BLaER1 treated with 17β-estradiol and CSF1 and Interleukin-3, amounts not matched to agents 10 nM and 100 nM (cell line): ENCODE measurements around the gene TM4SF1.

ENCODE experiments used
- H3K27ac ChIP-seq, 11 experiments: shearing (Covaris generic); formaldehyde crosslinking; 2 replicates each; pipeline ENCODE4 v1.8.1; 2022
- H3K27me3 ChIP-seq, 11 experiments: shearing (Covaris generic); formaldehyde crosslinking; 2 replicates each; pipeline ENCODE4 v1.8.1; 2022
- H3K36me3 ChIP-seq, 11 experiments: shearing (Covaris generic); formaldehyde crosslinking; 2 replicates each; pipeline ENCODE4 v1.8.1; 2022
- H3K4me1 ChIP-seq, 10 experiments: shearing (Covaris generic); formaldehyde crosslinking; 2 replicates each; pipeline ENCODE4 v1.8.1; 2022
- H3K4me2 ChIP-seq, 11 experiments: shearing (Covaris generic); formaldehyde crosslinking; 2 replicates each; pipeline ENCODE4 v1.8.1; 2022
- H3K4me3 ChIP-seq, 10 experiments: shearing (Covaris generic); formaldehyde crosslinking; 2 replicates each; pipeline ENCODE4 v1.8.1; 2022
- H3K9ac ChIP-seq, 11 experiments: shearing (Covaris generic); formaldehyde crosslinking; 2 replicates each; pipeline ENCODE4 v1.8.1; 2022
- H3K9me3 ChIP-seq, 11 experiments: shearing (Covaris generic); formaldehyde crosslinking; replicated peaks in 1 of 11; 2 replicates each; pipeline ENCODE4 v1.8.1; 2022
- H4K20me1 ChIP-seq, 11 experiments: shearing (Covaris generic); formaldehyde crosslinking; 2 replicates each; pipeline ENCODE4 v1.8.1; 2022
- Cebpa-rat ChIP-seq, 11 experiments: shearing (Covaris generic); IDR thresholded peaks; 2 replicates each; pipeline ENCODE4 v1.8.1; 2022

TM4SF1 gene

DNA sequence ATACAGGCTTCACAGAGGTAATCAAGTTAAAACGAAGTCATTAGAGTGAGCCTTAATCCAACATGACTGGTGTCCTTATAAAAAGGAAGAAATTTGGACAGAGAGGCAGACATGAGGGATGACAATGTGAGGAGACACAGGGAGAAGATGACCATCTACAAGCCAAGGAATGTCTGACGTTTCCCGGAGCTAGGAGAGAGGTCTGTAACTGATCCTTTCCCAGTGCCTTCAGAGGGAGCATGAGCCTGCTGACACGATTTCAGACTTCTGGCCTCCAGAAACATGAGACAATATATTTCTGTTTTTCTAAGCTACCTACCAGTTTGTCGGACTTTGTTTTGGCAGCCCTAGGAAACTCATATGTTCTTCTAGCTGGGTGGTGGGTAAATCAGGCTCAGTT lies 15.1 kb downstream of the TM4SF1 start:
- no peak overlapping the region for H3K27ac ChIP-seq
- no peak overlapping the region for H3K9ac ChIP-seq
- H3K4me3 ChIP-seq = no peak overlapping the region
- no peak for TF ChIP-seq Cebpa-rat (IDR thresholded peaks at IDR 0.05)
- H3K4me1 ChIP-seq = peaks cover 0 to 6% (median 0%) of the 10 kb centered on the region in 10 experiments; a peak in 4 of 20 replicates
- H4K20me1 ChIP-seq = no peaks in the 10 kb centered on the region
- no peak overlapping the region for H3K4me2 ChIP-seq
- no peaks in the 10 kb centered on the region for H3K27me3 ChIP-seq
- H3K36me3 ChIP-seq = no peaks in the 10 kb centered on the region
- no peaks in the 10 kb centered on the region for H3K9me3 ChIP-seq

DNA sequence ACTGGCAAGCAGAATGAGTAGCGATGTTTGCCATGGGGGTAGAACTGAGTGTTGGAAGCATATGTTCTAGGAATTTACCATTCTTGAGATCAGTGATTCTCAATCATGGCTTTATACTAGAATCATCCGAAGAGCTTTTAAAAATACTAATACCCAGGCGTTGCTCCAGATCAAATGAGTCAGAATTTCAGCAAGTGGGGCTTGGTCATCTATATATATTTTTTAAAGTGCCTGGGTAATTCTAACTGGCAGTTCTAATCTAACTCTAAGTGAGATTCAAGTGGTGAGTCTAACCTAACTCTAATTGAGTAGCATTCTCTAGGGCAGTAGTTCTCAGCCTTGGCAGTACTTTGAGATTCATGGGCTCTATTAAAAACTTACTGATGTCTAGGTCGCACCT lies 20.8 kb downstream of the TM4SF1 start:
- H3K27me3 ChIP-seq = no peaks in the 10 kb centered on the region
- no peaks in the 10 kb centered on the region for H3K4me1 ChIP-seq
- no peak overlapping the region for H3K4me2 ChIP-seq

GRCh38 chr3:149356044-149356592 lies 21.3 kb downstream of the TM4SF1 start:
- no peak for TF ChIP-seq Cebpa-rat (IDR thresholded peaks at IDR 0.05)
- Histone ChIP-seq H3K4me2 (no peak overlapping the region), H3K4me3 (no peak overlapping the region), H3K36me3 (no peaks in the 10 kb centered on the region), H3K9ac (no peak overlapping the region), H3K27ac (no peak overlapping the region), H3K27me3 (no peaks in the 10 kb centered on the region), H3K4me1 (no peaks in the 10 kb centered on the region), H4K20me1 (no peaks in the 10 kb centered on the region), H3K9me3 (peaks cover 0 to 6% (median 0%) of the 10 kb centered on the region in 11 experiments; a peak in 7 of 22 replicates)

More for the DNA sequence above, 20.8 kb downstream of the TM4SF1 start:
- Histone ChIP-seq H3K9ac (no peak overlapping the region), H3K36me3 (no peaks in the 10 kb centered on the region), H3K4me3 (no peak overlapping the region), H3K9me3 (peaks cover 0 to 6% (median 0%) of the 10 kb centered on the region in 11 experiments; a peak in 7 of 22 replicates), H3K27ac (no peak overlapping the region), H4K20me1 (no peaks in the 10 kb centered on the region)
- no peak for TF ChIP-seq Cebpa-rat (IDR thresholded peaks at IDR 0.05)

DNA sequence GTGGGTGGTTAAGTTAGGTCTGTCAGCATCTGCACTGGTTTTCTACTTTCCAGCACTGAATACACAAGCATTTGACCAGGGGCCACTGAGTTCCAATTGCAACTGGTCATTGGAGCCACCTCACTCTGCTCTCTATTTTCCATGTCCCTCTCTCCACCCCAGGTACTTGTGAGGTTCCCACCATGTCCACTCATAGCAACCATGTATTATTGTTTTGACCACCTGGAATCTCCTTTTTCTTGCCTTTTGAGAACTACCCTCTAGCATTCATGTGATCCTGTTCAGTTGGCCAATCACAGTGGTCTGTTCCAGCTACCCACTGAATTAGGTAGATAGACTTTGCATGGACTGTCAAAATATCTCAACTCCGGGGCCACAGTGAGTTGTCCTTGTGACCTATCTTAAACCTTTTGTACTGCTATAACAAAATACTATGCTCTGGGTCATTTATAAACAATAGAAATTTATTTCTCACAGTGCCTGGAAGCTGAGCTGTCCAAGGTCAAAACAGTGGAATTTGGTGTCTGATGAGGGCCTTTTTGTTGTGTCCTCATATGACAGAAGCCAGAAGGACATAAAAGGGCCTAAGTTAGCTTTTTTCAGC lies 23.8 kb downstream of the TM4SF1 start:
- Histone ChIP-seq H3K27me3 (no peaks in the 10 kb centered on the region), H4K20me1 (no peaks in the 10 kb centered on the region), H3K4me1 (no peaks in the 10 kb centered on the region), H3K9ac (no peak overlapping the region), H3K4me2 (no peak overlapping the region), H3K27ac (no peak overlapping the region), H3K4me3 (no peak overlapping the region), H3K9me3 (peaks cover 0 to 6% (median 0%) of the 10 kb centered on the region in 11 experiments; a peak in 7 of 22 replicates), H3K36me3 (no peaks in the 10 kb centered on the region)
- TF ChIP-seq Cebpa-rat (IDR thresholded peaks at IDR 0.05) = no peak

GRCh38 chr3:149352556-149352955 lies 24.9 kb downstream of the TM4SF1 start:
- Histone ChIP-seq H4K20me1 (no peaks in the 10 kb centered on the region), H3K9ac (no peak overlapping the region), H3K27ac (no peak overlapping the region), H3K9me3 (peaks cover 0 to 6% (median 0%) of the 10 kb centered on the region in 11 experiments; a peak in 7 of 22 replicates), H3K4me3 (no peak overlapping the region), H3K4me2 (no peak overlapping the region), H3K4me1 (no peaks in the 10 kb centered on the region), H3K27me3 (no peaks in the 10 kb centered on the region), H3K36me3 (no peaks in the 10 kb centered on the region)
- no peak for TF ChIP-seq Cebpa-rat (IDR thresholded peaks at IDR 0.05)

- Histone ChIP-seq H3K27me3 (no peaks in the 10 kb centered on the region), H3K4me1 (peaks cover 21 to 54% (median 48%) of the 10 kb centered on the region in 10 experiments), H4K20me1 (no peaks in the 10 kb centered on the region), H3K27ac (peak overlapping the region in 2 of 11 experiments; percentile 80 to 86; a peak in 2 of 22 replicates), H3K4me2 (peak overlapping the region in 5 of 11 experiments; percentile 21 to 91 (median 80); a peak in 6 of 22 replicates), H3K36me3 (no peaks in the 10 kb centered on the region), H3K4me3 (no peak overlapping the region), H3K9me3 (0 out of 22 replicates have a peak, but pooled peaks cover 0 to 2% (median 0%) of the 10 kb centered on the region in 11 experiments), H3K9ac (no peak overlapping the region)
- TF ChIP-seq Cebpa-rat (IDR thresholded peaks at IDR 0.05) = no peak
These were observed 33.5 kb downstream of the TM4SF1 start for GRCh38 chr3:149343951-149344350.

DNA sequence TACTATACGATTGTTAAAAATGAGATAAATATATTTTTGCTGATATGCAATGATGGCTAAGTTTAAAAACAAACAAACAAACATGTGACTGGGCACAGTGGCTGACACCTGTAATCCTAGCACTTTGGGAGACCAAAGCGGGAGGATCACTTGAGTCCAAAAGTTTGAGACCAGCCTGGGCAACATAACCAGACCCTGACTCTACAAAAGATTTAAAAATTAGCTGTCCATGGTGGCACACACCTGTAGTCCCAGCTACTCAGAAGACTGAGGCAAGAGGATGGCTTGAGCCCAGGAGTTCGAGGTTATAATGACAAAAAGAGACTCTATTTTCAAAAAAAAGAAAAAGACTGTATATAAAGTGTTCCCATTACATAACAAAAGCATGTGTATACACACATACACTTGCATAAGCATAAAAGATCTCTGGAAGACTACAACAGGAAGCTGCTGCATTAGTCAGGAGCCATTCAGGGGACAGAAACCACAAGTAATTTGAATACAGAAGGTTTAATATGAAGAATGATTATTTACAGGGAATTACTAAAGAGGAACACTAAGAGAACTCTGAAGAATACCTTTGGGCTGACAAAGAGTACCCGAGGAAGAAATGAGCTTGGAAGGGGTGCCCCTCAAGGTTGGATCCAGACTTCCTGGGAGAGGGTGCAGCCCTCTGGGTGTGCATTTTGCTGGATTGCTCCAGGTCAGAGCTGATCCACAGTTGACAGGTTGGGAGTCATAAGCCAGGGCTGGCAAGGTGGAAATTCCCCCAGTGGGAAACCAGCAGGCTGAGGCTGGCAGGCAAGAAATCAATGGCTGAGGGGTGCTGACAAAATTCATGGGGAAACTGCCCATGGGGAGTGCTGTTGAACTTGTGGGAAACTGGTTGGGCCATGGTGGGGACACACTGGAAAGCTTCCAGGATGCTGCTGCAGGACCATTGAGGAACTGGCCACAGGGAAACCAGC lies 34.8 kb downstream of the TM4SF1 start:
- H3K4me2 ChIP-seq = peak overlapping the region in 10 of 11 experiments; percentile 18 to 91 (median 70); a peak in 19 of 22 replicates
- H3K4me3 ChIP-seq = peak overlapping the region in 2 of 10 experiments; percentile 20 to 36; a peak in 3 of 20 replicates
- no peaks in the 10 kb centered on the region for H3K27me3 ChIP-seq
- H3K4me1 ChIP-seq = peaks cover 21 to 60% (median 48%) of the 10 kb centered on the region in 10 experiments
- 0 out of 22 replicates have a peak, but pooled peaks cover 0 to 5% (median 0%) of the 10 kb centered on the region in 11 experiments for H3K9me3 ChIP-seq
- no peak for TF ChIP-seq Cebpa-rat (IDR thresholded peaks at IDR 0.05)
- peak overlapping the region in 4 of 11 experiments; percentile 12 to 59 (median 42); a peak in 3 of 22 replicates for H3K9ac ChIP-seq
- H4K20me1 ChIP-seq = no peaks in the 10 kb centered on the region
- peak overlapping the region in 8 of 11 experiments; percentile 42 to 86 (median 67); a peak in 17 of 22 replicates for H3K27ac ChIP-seq
- H3K36me3 ChIP-seq = no peaks in the 10 kb centered on the region

DNA sequence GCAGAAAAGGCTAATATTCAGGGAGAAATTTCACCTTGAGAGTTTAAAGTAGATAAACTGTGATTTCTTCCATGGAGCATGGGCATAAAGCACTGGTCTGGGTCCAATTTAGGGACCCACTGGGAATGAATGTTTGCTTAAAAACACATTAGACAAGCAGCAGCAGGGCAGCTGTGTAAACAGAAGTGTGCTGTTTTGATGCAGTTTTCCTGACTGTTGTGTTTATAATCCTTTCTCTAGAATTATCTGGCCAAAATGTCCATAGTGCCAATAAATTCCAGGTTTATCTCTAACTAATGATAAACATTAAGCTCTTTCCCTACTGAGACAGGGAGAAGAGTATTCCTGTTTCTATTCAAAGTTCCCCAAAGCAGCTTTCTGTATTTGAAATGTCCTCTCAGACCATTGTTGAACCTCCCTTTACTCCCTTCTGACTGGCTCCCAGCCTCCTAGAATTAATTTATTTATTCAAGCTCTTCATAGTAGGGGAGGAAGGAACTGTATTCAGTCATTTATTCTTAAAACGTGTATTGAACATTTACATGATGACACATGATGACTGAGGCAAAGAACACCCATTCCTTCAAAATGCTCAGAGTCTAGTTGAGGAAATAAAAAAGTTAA lies 37.0 kb downstream of the TM4SF1 start:
- no peak for TF ChIP-seq Cebpa-rat (IDR thresholded peaks at IDR 0.05)
- Histone ChIP-seq H3K4me2 (peak overlapping the region; percentile 70 to 91 (median 82)), H3K4me1 (peaks cover 21 to 70% (median 48%) of the 10 kb centered on the region in 10 experiments), H3K9ac (peak overlapping the region in 10 of 11 experiments; percentile 21 to 67 (median 62); a peak in 17 of 22 replicates), H3K9me3 (0 out of 22 replicates have a peak, but pooled peaks cover 0 to 5% (median 0%) of the 10 kb centered on the region in 11 experiments), H4K20me1 (no peaks in the 10 kb centered on the region), H3K4me3 (peak overlapping the region in 6 of 10 experiments; percentile 3 to 27 (median 12); a peak in 5 of 20 replicates), H3K27me3 (no peaks in the 10 kb centered on the region), H3K36me3 (no peaks in the 10 kb centered on the region), H3K27ac (peak overlapping the region; percentile 18 to 86 (median 83); a peak in 21 of 22 replicates)
